Hepatocyte (in vitro differentiated cells): Measurements from ENCODE around the gene PM20D2. TPM values are rescaled to one million over a fixed set of nuclear protein-coding genes. Genes with fewer than 3 reads are reported as not detected.

Experiments used
- DNase-seq: peaks from one replicate; pipeline ENCODE4 v3.0.0-alpha.2; 2016; ENCODE audit warnings: low spot score
- H2AFZ ChIP-seq: fragments of 200-600 bp; sonication (generic); 2 replicates; pipeline ENCODE4 v1.6.0; 2016; ENCODE audit warnings: antibody characterized with exemption, mild to moderate bottlenecking
- H3K27ac ChIP-seq: fragments of 200-600 bp; sonication (generic); 2 replicates; pipeline ENCODE4 v1.5.1; 2016; ENCODE audit warnings: mild to moderate bottlenecking
- H3K27me3 ChIP-seq: fragments of 200-600 bp; sonication (generic); 2 replicates; pipeline ENCODE4 v1.6.1; 2016
- H3K36me3 ChIP-seq: fragments of 200-600 bp; sonication (generic); replicated peaks from 2 replicates; pipeline ENCODE4 v1.5.1; 2016; ENCODE audit warnings: low read depth; ENCODE audit not compliant: insufficient read depth
- H3K4me1 ChIP-seq: fragments of 200-600 bp; sonication (generic); 2 replicates; pipeline ENCODE4 v1.5.1; 2016; ENCODE audit warnings: mild to moderate bottlenecking, moderate library complexity; ENCODE audit not compliant: insufficient read depth
- H3K4me2 ChIP-seq: fragments of 200-600 bp; sonication (generic); 2 replicates; pipeline ENCODE4 v1.6.0; 2016
- H3K4me3 ChIP-seq: fragments of 200-600 bp; sonication (generic); 2 replicates; pipeline ENCODE4 v1.5.1; 2016; ENCODE audit warnings: mild to moderate bottlenecking
- H3K79me2 ChIP-seq: fragments of 200-600 bp; sonication (generic); 2 replicates; pipeline ENCODE4 v1.6.0; 2017; ENCODE audit warnings: mild to moderate bottlenecking
- H3K9me2 ChIP-seq: fragments of 200-600 bp; sonication (generic); replicated peaks from 2 replicates; pipeline ENCODE4 v1.6.0; 2017; ENCODE audit warnings: mild to moderate bottlenecking; ENCODE audit not compliant: insufficient read depth
- H3K9me3 ChIP-seq: fragments of 200-600 bp; sonication (generic); 2 replicates; pipeline ENCODE4 v1.5.1; 2016; ENCODE audit warnings: low read depth, mild to moderate bottlenecking
- H4K20me1 ChIP-seq: fragments of 200-600 bp; sonication (generic); 2 replicates; pipeline ENCODE4 v1.6.0; 2016; ENCODE audit warnings: mild to moderate bottlenecking; ENCODE audit not compliant: insufficient read depth, poor library complexity, severe bottlenecking
- EZH2 ChIP-seq: fragments of 200-600 bp; sonication (generic); IDR thresholded peaks from 2 replicates; pipeline ENCODE4 v1.6.1; 2016; ENCODE audit warnings: antibody characterized with exemption, mild to moderate bottlenecking, borderline replicate concordance
- EZH2phosphoT487 ChIP-seq: fragments of 200-600 bp; sonication (generic); IDR thresholded peaks from one replicate; pipeline ENCODE4 v1.6.1; 2018; ENCODE audit warnings: antibody characterized with exemption, mild to moderate bottlenecking, low read depth, moderate library complexity; ENCODE audit not compliant: unreplicated experiment, severe bottlenecking
- WGBS: methylation state at CpG from one replicate; pipeline ENCODE4 v1.1.6; 2016; ENCODE audit warnings: low lambda C conversion rate; ENCODE audit errors: missing lambda C conversion rate; 5-methylcytosine and 5-hydroxymethylcytosine counted together
- polyA plus RNA-seq: library from polyadenylated mRNA; unstranded; fragments of >200 nt; fragmentation: Nextera tagmentation; extraction: Ambion mirVana; gene quantifications from 2 replicates; pipeline ENCODE4 v1.2.1, GENCODE V29; 2016
- total RNA-seq: library from RNA; depleted of rRNA; stranded (reverse); fragments of >200 nt; gene quantifications from 2 replicates; pipeline ENCODE4 v1.2.3, GENCODE V29; 2014
- TF ChIP-seq, protein P1 (sequence below): fragments of 200-600 bp; sonication (generic); IDR thresholded peaks from 2 replicates; pipeline ENCODE4 v1.5.1; 2016; ENCODE audit warnings: antibody characterized with exemption, mild to moderate bottlenecking; ENCODE audit not compliant: poor library complexity

PM20D2 gene
- total and polyA plus RNA-seq, 2 experiments from 2014 or later, result 9.5 to 25.3 TPM

DNA sequence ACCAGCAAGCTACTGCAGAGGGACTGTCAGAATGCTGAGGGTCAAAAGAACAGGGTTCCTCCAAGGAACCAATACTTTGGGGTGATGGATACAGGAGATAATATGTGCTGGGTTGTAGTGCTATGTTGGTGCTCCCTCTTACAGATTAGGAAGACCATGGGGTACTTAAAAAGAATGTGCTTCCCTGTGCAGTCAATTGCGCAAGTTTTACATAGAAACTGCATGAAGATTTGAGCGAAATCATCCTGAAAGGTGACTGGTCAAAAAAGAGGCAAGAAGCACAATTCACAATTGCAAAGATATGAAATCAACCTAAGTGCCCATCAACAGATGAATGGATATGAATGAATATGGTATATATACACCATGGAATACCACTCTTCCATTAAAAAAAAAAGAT, 37.4 kb downstream of the PM20D2 start:
- WGBS, result 50% methylated on average over 2 of the region's 2 CpGs
- no peak for DNase-seq
- H3K4me3 ChIP-seq, result no peak overlapping the region

DNA sequence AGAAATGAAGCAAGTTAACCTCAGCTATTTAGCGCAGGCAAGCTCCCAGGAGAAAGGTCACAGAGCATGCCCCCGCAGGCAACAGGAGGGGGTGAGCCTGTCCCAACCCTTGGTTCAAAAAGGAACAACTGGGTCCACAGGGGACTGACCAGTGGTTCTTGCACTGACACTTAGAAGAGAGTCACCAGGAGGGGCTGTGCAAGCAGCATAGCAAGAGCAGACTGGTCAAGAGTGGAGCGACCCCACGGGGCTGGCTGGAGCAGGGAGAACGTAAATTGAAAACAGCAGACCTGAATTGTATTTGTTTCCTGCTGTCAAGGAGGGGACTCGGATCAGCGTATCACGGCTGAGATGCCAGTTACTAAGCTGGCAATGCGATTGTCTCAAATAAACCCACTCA, 38.5 kb downstream of the PM20D2 start:
- Histone ChIP-seq H3K79me2 (no peaks in the 10 kb centered on the region), H3K9me2 (no peaks in the 10 kb centered on the region), H4K20me1 (no peaks in the 10 kb centered on the region), H2AFZ (no peak overlapping the region), H3K4me3 (no peak overlapping the region), H3K36me3 (no peaks in the 10 kb centered on the region), H3K9me3 (no peaks in the 10 kb centered on the region), H3K27ac (no peak overlapping the region), H3K4me1 (no peaks in the 10 kb centered on the region), H3K27me3 (no peaks in the 10 kb centered on the region), H3K4me2 (no peak overlapping the region)
- DNase-seq, result no peak
- TF ChIP-seq, protein P1, sequence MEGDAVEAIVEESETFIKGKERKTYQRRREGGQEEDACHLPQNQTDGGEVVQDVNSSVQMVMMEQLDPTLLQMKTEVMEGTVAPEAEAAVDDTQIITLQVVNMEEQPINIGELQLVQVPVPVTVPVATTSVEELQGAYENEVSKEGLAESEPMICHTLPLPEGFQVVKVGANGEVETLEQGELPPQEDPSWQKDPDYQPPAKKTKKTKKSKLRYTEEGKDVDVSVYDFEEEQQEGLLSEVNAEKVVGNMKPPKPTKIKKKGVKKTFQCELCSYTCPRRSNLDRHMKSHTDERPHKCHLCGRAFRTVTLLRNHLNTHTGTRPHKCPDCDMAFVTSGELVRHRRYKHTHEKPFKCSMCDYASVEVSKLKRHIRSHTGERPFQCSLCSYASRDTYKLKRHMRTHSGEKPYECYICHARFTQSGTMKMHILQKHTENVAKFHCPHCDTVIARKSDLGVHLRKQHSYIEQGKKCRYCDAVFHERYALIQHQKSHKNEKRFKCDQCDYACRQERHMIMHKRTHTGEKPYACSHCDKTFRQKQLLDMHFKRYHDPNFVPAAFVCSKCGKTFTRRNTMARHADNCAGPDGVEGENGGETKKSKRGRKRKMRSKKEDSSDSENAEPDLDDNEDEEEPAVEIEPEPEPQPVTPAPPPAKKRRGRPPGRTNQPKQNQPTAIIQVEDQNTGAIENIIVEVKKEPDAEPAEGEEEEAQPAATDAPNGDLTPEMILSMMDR, result no peak
- TF ChIP-seq EZH2 (no peak), EZH2phosphoT487 (no peak)
- WGBS, result 70% methylated on average over 8 of the region's 9 CpGs

More for the DNA sequence above, 37.4 kb downstream of the PM20D2 start:
- Histone ChIP-seq H3K9me2 (no peaks in the 10 kb centered on the region), H2AFZ (no peak overlapping the region), H3K79me2 (no peaks in the 10 kb centered on the region), H3K27ac (no peak overlapping the region), H4K20me1 (no peaks in the 10 kb centered on the region), H3K4me1 (no peaks in the 10 kb centered on the region), H3K9me3 (no peaks in the 10 kb centered on the region), H3K36me3 (no peaks in the 10 kb centered on the region), H3K27me3 (no peaks in the 10 kb centered on the region), H3K4me2 (no peak overlapping the region)
- TF ChIP-seq, protein P1, result no peak
- TF ChIP-seq EZH2 (no peak), EZH2phosphoT487 (no peak)

DNA sequence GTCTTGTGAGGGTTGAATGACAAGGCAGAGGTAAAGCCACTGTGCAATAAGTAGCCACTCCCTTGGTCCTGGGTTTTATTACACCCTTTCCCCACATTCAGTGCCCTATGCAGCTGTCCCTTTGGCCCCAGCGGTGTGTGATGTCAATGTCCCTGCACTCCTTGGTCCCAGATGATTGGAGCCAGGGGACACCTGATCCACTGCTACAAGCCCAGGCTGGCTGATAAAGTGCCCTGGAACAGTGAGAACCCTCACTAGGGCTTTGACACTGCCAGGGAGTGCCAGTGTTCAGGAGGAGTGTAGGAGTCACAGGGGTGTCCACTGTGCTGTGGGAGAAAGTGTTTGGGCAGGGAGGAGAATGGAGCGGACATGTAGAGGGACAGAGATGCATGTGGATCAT, 40.9 kb downstream of the PM20D2 start:
- no peaks in the 10 kb centered on the region for H3K27me3 ChIP-seq
- no peaks in the 10 kb centered on the region for H3K9me2 ChIP-seq
- H3K36me3 ChIP-seq, result no peaks in the 10 kb centered on the region
- H3K79me2 ChIP-seq, result no peaks in the 10 kb centered on the region
- no peaks in the 10 kb centered on the region for H3K4me1 ChIP-seq
- WGBS, result 92% methylated on average over 2 of the region's 2 CpGs
- TF ChIP-seq EZH2phosphoT487 (no peak), EZH2 (no peak)
- TF ChIP-seq, protein P1, result no peak
- H3K4me2 ChIP-seq, result no peak overlapping the region
- no peak overlapping the region for H2AFZ ChIP-seq
- no peak overlapping the region for H3K4me3 ChIP-seq
- no peaks in the 10 kb centered on the region for H3K9me3 ChIP-seq
- no peaks in the 10 kb centered on the region for H4K20me1 ChIP-seq
- no peak overlapping the region for H3K27ac ChIP-seq
- DNase-seq, result peak; percentile 10

DNA sequence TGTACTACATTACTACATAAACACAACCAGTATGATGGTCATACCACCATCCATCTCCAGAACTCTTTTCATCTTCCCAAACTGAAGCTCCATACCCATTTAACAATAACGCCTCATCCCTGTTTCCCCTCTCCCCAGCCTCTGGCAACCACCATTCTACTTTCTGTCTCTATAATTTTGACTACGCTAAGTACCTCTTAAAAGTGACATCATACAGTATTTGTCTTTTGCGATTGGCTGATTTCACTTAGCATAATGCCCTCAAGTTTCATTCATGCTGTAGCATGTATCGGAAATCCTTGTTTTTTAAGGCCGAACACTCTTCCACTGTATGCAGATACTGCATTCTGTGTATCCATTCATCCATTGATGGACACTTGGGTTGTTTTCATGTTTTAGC, 41.6 kb downstream of the PM20D2 start:
- Histone ChIP-seq H3K4me3 (no peak overlapping the region), H3K4me2 (no peak overlapping the region), H3K36me3 (no peaks in the 10 kb centered on the region), H3K4me1 (no peaks in the 10 kb centered on the region), H3K79me2 (no peaks in the 10 kb centered on the region), H2AFZ (no peak overlapping the region), H3K27ac (no peak overlapping the region), H4K20me1 (no peaks in the 10 kb centered on the region), H3K27me3 (no peaks in the 10 kb centered on the region), H3K9me2 (no peaks in the 10 kb centered on the region), H3K9me3 (no peaks in the 10 kb centered on the region)
- TF ChIP-seq EZH2, result no peak
- TF ChIP-seq, protein P1, result no peak
- no peak for TF ChIP-seq EZH2phosphoT487
- DNase-seq, result no peak
- WGBS, result 97% methylated on average over 5 of the region's 5 CpGs
